IPS-18a (cell line): ENCODE results near the gene PLSCR3.

ENCODE experiments used
- H3K27ac ChIP-seq: one replicate; pipeline ENCODE4 v1.5.1; 2013; ENCODE audit warnings: low read length
- H3K27me3 ChIP-seq: one replicate; pipeline ENCODE4 v1.6.1; 2013; ENCODE audit warnings: mild to moderate bottlenecking, low read length; ENCODE audit not compliant: control insufficient read depth, insufficient read depth
- H3K36me3 ChIP-seq: one replicate; pipeline ENCODE4 v1.6.1; 2013; ENCODE audit warnings: low read depth, low read length; ENCODE audit not compliant: control insufficient read depth
- H3K4me1 ChIP-seq: one replicate; pipeline ENCODE4 v1.6.1; 2013; ENCODE audit warnings: low read depth, low read length; ENCODE audit not compliant: control insufficient read depth
- H3K4me3 ChIP-seq: one replicate; pipeline ENCODE4 v1.5.1; 2013; ENCODE audit warnings: low read length
- H3K9ac ChIP-seq: one replicate; pipeline ENCODE4 v1.6.1; 2013; ENCODE audit warnings: mild to moderate bottlenecking, low read length, moderate library complexity
- H3K9me3 ChIP-seq: one replicate; pipeline ENCODE4 v1.6.1; 2013; ENCODE audit warnings: low read depth, low read length; ENCODE audit not compliant: control insufficient read depth

Gene PLSCR3

GRCh38 chr17:7436556-7437368, 42.4 kb upstream of the PLSCR3 start:
- H3K27me3 ChIP-seq: peaks cover 50% of the 10 kb centered on the region
- H3K36me3 ChIP-seq: no peaks in the 10 kb centered on the region
- no peaks in the 10 kb centered on the region for H3K9me3 ChIP-seq
- H3K9ac ChIP-seq: peak overlapping the region; percentile 66
- peaks cover 23% of the 10 kb centered on the region for H3K4me1 ChIP-seq
- H3K27ac ChIP-seq: no peak overlapping the region
- peak overlapping the region; percentile 91 for H3K4me3 ChIP-seq

GRCh38 chr17:7435676-7436555, 41.6 kb upstream of the PLSCR3 start:
- Histone ChIP-seq H3K27ac (no peak overlapping the region), H3K36me3 (no peaks in the 10 kb centered on the region), H3K9me3 (no peaks in the 10 kb centered on the region), H3K27me3 (peaks cover 43% of the 10 kb centered on the region), H3K4me1 (peaks cover 15% of the 10 kb centered on the region), H3K9ac (peak overlapping the region; percentile 66), H3K4me3 (peak overlapping the region; percentile 91)

DNA sequence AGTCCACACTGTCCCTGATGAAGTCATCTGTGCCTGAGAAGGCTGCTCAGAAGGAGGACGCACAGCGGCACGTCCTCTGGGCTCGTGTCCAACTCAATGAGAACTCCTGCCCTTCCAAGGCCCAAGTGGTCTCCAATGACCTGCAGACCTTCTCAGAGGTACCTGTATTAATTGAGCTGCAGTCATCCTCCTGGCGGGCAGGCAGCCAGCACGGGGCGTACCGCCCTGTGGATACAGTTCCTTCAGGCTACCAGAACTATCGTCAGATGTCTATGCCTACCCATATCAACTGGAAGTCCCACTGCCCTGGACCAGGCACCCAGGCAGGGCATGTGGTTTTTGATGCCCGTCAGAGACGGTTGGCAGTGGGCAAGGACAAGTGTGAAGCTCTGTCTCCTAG, 38.0 kb upstream of the PLSCR3 start:
- Histone ChIP-seq H3K9ac (no peak overlapping the region), H3K4me3 (no peak overlapping the region), H3K9me3 (no peaks in the 10 kb centered on the region), H3K27ac (no peak overlapping the region), H3K36me3 (no peaks in the 10 kb centered on the region), H3K4me1 (peaks cover 7% of the 10 kb centered on the region), H3K27me3 (peaks cover 16% of the 10 kb centered on the region)

GRCh38 chr17:7431231-7431630, 36.9 kb upstream of the PLSCR3 start:
- no peaks in the 10 kb centered on the region for H3K36me3 ChIP-seq
- no peak overlapping the region for H3K9ac ChIP-seq
- no peak overlapping the region for H3K27ac ChIP-seq
- H3K4me3 ChIP-seq: no peak overlapping the region
- peaks cover 6% of the 10 kb centered on the region for H3K4me1 ChIP-seq
- H3K9me3 ChIP-seq: no peaks in the 10 kb centered on the region
- peaks cover 9% of the 10 kb centered on the region for H3K27me3 ChIP-seq

DNA sequence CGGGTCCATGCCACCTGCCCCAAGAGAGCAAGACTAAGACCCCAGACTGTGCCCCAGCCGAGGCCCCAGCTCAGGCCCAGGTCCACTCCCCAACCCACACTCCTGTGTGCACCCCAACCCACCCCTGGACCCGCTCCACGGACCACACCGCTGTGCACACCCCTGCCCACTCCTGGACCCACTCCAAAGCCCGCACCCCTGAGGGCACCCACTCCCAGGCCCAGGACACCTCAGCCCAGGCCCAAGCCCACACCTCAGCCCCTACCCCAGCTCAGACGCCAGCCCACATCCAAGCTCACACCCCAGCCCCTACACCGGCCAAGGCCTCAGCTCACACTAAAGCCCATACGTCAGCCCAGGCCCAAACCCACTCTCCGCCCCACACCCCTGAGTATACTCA, 35.4 kb upstream of the PLSCR3 start:
- no peaks in the 10 kb centered on the region for H3K9me3 ChIP-seq
- H3K4me3 ChIP-seq: no peak overlapping the region
- H3K4me1 ChIP-seq: no peaks in the 10 kb centered on the region
- no peak overlapping the region for H3K27ac ChIP-seq
- no peaks in the 10 kb centered on the region for H3K27me3 ChIP-seq
- no peaks in the 10 kb centered on the region for H3K36me3 ChIP-seq
- H3K9ac ChIP-seq: no peak overlapping the region

DNA sequence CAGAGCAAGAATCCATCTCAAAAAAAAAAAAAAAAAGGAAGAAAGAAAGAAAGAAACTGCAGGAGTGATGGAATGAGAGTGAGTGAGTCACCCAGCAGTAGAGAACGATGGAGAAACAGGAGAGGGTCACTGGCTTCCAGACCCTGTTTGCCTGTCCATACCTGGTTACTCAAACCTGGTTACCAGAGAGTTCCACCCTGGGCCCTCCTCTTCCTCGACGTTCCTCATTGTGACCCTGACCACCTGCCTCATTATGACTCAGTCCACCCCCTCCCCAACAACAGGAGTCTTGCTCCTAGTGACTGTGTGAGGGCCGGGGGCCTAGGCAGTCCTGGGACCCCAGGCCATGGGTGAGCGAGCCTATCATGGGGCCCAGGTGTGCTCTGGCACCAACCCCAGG, 34.2 kb upstream of the PLSCR3 start, which contains the start of gene SPEM3:
SPEM3 (plus strand) TSS at position 301 of the 400 bp plus-strand sequence; CDS start at position 347, 46 bp downstream.
- no peak within 1 kb of the TSS for H3K4me3 ChIP-seq
- no peaks in the 10 kb centered on the region for H3K27me3 ChIP-seq
- no peaks in the 10 kb centered on the region for H3K4me1 ChIP-seq
- H3K9me3 ChIP-seq: no peaks in the 10 kb centered on the region
- H3K36me3 ChIP-seq: no peaks in the 10 kb centered on the region
- H3K27ac ChIP-seq: no peak within 1 kb of the TSS
- no peak within 1 kb of the TSS for H3K9ac ChIP-seq

- H3K27ac ChIP-seq: no peak overlapping the region
- no peaks in the 10 kb centered on the region for H3K4me1 ChIP-seq
- H3K27me3 ChIP-seq: no peaks in the 10 kb centered on the region
- H3K9me3 ChIP-seq: no peaks in the 10 kb centered on the region
- no peak overlapping the region for H3K4me3 ChIP-seq
- H3K36me3 ChIP-seq: no peaks in the 10 kb centered on the region
- no peak overlapping the region for H3K9ac ChIP-seq
These were observed 33.2 kb upstream of the PLSCR3 start for GRCh38 chr17:7427549-7427948.

DNA sequence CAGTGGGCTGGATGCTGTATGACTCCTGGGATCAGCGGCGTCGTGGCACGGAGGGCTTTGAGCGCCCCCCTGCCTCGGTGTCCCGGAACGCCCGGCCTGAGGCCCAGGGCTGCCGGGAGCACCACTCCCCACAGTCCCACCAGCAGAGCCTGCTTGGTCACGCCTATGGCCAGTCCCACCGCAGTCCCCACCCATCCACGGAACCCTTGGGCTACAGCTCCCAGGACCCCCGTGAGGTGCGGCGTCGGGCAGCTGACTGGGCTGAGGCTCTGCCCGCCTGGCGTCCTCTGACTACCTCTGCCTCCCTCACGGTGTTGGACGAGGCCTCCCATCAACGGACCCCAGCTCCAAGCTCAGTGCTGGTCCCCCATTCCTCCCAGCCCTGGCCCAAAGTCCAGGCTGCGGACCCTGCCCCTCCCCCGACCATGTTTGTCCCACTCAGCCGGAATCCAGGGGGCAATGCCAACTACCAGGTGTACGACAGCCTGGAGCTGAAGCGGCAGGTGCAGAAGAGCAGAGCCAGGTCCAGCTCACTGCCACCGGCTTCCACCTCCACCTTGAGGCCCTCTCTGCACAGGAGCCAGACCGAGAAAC, 32.7 kb upstream of the PLSCR3 start:
- Histone ChIP-seq H3K36me3 (no peaks in the 10 kb centered on the region), H3K4me1 (no peaks in the 10 kb centered on the region), H3K27me3 (no peaks in the 10 kb centered on the region), H3K27ac (no peak overlapping the region), H3K4me3 (no peak overlapping the region), H3K9me3 (no peaks in the 10 kb centered on the region), H3K9ac (no peak overlapping the region)

- Histone ChIP-seq H3K4me1 (no peaks in the 10 kb centered on the region), H3K4me3 (no peak overlapping the region), H3K9ac (no peak overlapping the region), H3K27me3 (no peaks in the 10 kb centered on the region), H3K36me3 (no peaks in the 10 kb centered on the region), H3K9me3 (no peaks in the 10 kb centered on the region), H3K27ac (no peak overlapping the region)
These were observed 32.0 kb upstream of the PLSCR3 start for GRCh38 chr17:7426203-7426863.

DNA sequence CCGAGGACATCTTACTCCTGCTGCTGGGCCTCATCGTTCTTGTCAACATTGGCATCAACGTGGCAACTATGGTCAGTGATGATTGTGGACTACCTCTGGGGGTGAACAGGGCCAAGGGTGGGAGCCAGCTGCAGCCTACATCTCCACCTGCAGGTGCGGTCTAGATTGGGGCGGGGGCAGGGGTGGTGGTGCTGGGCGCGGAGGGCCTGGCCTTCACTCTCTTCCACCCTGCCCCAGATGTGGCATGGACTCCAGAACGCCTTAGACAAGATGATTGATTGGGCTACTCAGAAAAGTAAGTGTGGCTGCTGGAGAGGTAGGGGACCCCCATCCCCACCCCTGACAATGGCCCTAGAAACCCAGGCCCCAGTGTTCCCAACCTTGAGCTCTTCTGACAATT, 31.4 kb upstream of the PLSCR3 start:
- no peak overlapping the region for H3K4me3 ChIP-seq
- H3K27me3 ChIP-seq: no peaks in the 10 kb centered on the region
- H3K27ac ChIP-seq: no peak overlapping the region
- no peak overlapping the region for H3K9ac ChIP-seq
- no peaks in the 10 kb centered on the region for H3K36me3 ChIP-seq
- H3K4me1 ChIP-seq: no peaks in the 10 kb centered on the region
- H3K9me3 ChIP-seq: no peaks in the 10 kb centered on the region

DNA sequence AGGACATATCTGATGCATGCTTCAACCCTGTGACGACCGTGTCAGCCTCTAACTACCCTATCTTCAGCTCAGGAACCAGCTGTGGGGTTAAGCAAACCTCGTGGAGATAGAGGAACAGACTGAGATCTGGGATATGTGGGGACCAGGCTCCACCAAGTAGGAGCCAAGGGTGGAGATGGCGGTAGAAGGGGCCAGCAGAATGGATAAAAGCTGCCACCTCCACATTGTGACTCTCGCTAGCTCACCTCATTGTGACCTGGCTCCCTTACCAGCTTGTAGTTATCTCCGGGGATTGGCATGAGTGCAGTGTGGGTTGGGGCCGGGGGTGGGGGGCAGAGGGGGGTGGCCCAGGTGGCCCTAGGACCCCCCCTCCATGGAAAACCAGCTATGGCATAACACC, 31.0 kb upstream of the PLSCR3 start, which contains the start of gene SPEM2:
SPEM2 (plus strand) TSS at position 301 of the 400 bp plus-strand sequence; CDS start at position 374, 73 bp downstream.
- Histone ChIP-seq H3K4me1 (no peaks in the 10 kb centered on the region), H3K36me3 (no peaks in the 10 kb centered on the region), H3K9ac (no peak within 1 kb of the TSS), H3K4me3 (no peak within 1 kb of the TSS), H3K27ac (no peak within 1 kb of the TSS), H3K9me3 (no peaks in the 10 kb centered on the region), H3K27me3 (no peaks in the 10 kb centered on the region)
